ENCODE measurements around the gene HLA-E. TPM values are rescaled to one million over a fixed set of nuclear protein-coding genes. Genes with fewer than 3 reads are reported as not detected.

Gene HLA-E
- total and polyA plus RNA-seq, 4 donors: 502 to 1,209 (median 614) TPM

- WGBS, 2 donors: 40 to 61% methylated on average over 8 of the region's 8 CpGs
- ATAC-seq (ENCODE audit: insufficient read depth, low FRiP score) (no peak), DNase-seq (no peak)
- Histone ChIP-seq H3K36me3 (ENCODE audit: control insufficient read depth in 4 of 4, insufficient read depth in 4 of 4, low read length in 4 of 4) (no peaks in the 10 kb centered on the region), H3K9ac (ENCODE audit: insufficient read depth in 1 of 2, low read length in 2 of 2) (no peak overlapping the region), H3K4me1 (ENCODE audit: control insufficient read depth in 5 of 5, insufficient read depth in 5 of 5, low read length in 5 of 5) (peaks cover 0 to 1% (median 0%) of the 10 kb centered on the region in 5 donors), H3K27me3 (ENCODE audit: control insufficient read depth in 3 of 3, insufficient read depth in 3 of 3, low read length in 2 of 3) (peaks cover 0 to 91% (median 74%) of the 10 kb centered on the region in 3 donors), H3K4me3 (no peak overlapping the region), H3K27ac (ENCODE audit: low read depth in 1 of 2, low read length in 1 of 2) (no peak overlapping the region), H3K9me3 (ENCODE audit: control insufficient read depth in 4 of 4, insufficient read depth in 3 of 4, low read length in 3 of 4) (no peaks in the 10 kb centered on the region)
- TF ChIP-seq CTCF (IDR thresholded peaks at IDR 0.05; ENCODE audit: control extremely low read depth, extremely low read depth): no peak
These were observed 44.9 kb upstream of the HLA-E start for GRCh38 chr6:30444451-30444742.

DNA sequence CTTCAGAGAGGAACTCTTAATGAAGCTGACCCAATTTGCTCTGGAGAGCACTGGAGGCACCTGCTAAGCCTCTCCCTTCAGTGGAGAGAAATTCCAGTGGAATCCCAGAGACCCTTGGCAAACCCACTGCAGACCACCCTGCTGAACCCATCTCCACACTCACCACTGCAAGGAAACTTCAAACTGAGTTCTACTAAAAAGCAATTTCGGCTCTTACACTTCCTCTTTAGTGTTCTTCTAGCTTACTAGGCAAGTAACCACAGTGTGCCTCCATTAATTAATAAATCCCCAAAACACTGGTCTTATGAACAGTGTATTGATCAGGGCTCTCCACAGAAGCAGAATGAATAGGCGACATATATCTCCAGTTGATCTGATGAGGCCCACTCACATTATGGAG lies 43.0 kb upstream of the HLA-E start:
- no peak for TF ChIP-seq CTCF (IDR thresholded peaks at IDR 0.05; ENCODE audit: control extremely low read depth, extremely low read depth)
- peaks cover 0 to 8% (median 0%) of the 10 kb centered on the region in 5 donors for H3K4me1 ChIP-seq (ENCODE audit: control insufficient read depth in 5 of 5, insufficient read depth in 5 of 5, low read length in 5 of 5)
- 34 to 66% methylated on average over 2 of the region's 2 CpGs for WGBS, 2 donors
- no peak overlapping the region for H3K27ac ChIP-seq (ENCODE audit: low read depth in 1 of 2, low read length in 1 of 2)
- no peaks in the 10 kb centered on the region for H3K9me3 ChIP-seq (ENCODE audit: control insufficient read depth in 4 of 4, insufficient read depth in 3 of 4, low read length in 3 of 4)
- H3K9ac ChIP-seq (ENCODE audit: insufficient read depth in 1 of 2, low read length in 2 of 2): no peak overlapping the region
- H3K27me3 ChIP-seq (ENCODE audit: control insufficient read depth in 3 of 3, insufficient read depth in 3 of 3, low read length in 2 of 3): peaks cover 0 to 96% (median 82%) of the 10 kb centered on the region in 3 donors
- ATAC-seq (ENCODE audit: insufficient read depth, low FRiP score): no peak
- no peaks in the 10 kb centered on the region for H3K36me3 ChIP-seq (ENCODE audit: control insufficient read depth in 4 of 4, insufficient read depth in 4 of 4, low read length in 4 of 4)
- H3K4me3 ChIP-seq: no peak overlapping the region
- DNase-seq: no peak

- no peak for TF ChIP-seq CTCF (IDR thresholded peaks at IDR 0.05; ENCODE audit: control extremely low read depth, extremely low read depth)
- Histone ChIP-seq H3K4me1 (ENCODE audit: control insufficient read depth in 5 of 5, insufficient read depth in 5 of 5, low read length in 5 of 5) (peaks cover 0 to 9% (median 0%) of the 10 kb centered on the region in 5 donors), H3K36me3 (ENCODE audit: control insufficient read depth in 4 of 4, insufficient read depth in 4 of 4, low read length in 4 of 4) (no peaks in the 10 kb centered on the region), H3K27me3 (ENCODE audit: control insufficient read depth in 3 of 3, insufficient read depth in 3 of 3, low read length in 2 of 3) (peaks cover 0 to 96% (median 78%) of the 10 kb centered on the region in 3 donors), H3K9ac (ENCODE audit: insufficient read depth in 1 of 2, low read length in 2 of 2) (no peak overlapping the region), H3K27ac (ENCODE audit: low read depth in 1 of 2, low read length in 1 of 2) (no peak overlapping the region), H3K9me3 (ENCODE audit: control insufficient read depth in 4 of 4, insufficient read depth in 3 of 4, low read length in 3 of 4) (no peaks in the 10 kb centered on the region), H3K4me3 (no peak overlapping the region)
- 2% methylated on average over 2 of the region's 2 CpGs for WGBS, 2 donors
- DNase-seq: peak; percentile 3 to 23 (median 17)
- no peak for ATAC-seq (ENCODE audit: insufficient read depth, low FRiP score)
These were observed 42.1 kb upstream of the HLA-E start for GRCh38 chr6:30447237-30447636.

GRCh38 chr6:30450548-30450908 lies 38.8 kb upstream of the HLA-E start:
- Histone ChIP-seq H3K4me3 (no peak overlapping the region), H3K36me3 (ENCODE audit: control insufficient read depth in 4 of 4, insufficient read depth in 4 of 4, low read length in 4 of 4) (no peaks in the 10 kb centered on the region), H3K9me3 (ENCODE audit: control insufficient read depth in 4 of 4, insufficient read depth in 3 of 4, low read length in 3 of 4) (no peaks in the 10 kb centered on the region), H3K27ac (ENCODE audit: low read depth in 1 of 2, low read length in 1 of 2) (no peak overlapping the region), H3K9ac (ENCODE audit: insufficient read depth in 1 of 2, low read length in 2 of 2) (no peak overlapping the region), H3K4me1 (ENCODE audit: control insufficient read depth in 5 of 5, insufficient read depth in 5 of 5, low read length in 5 of 5) (peaks cover 0 to 9% (median 0%) of the 10 kb centered on the region in 5 donors), H3K27me3 (ENCODE audit: control insufficient read depth in 3 of 3, insufficient read depth in 3 of 3, low read length in 2 of 3) (peaks cover 0 to 92% (median 81%) of the 10 kb centered on the region in 3 donors)
- DNase-seq: no peak
- no peak for ATAC-seq (ENCODE audit: insufficient read depth, low FRiP score)
- TF ChIP-seq CTCF (IDR thresholded peaks at IDR 0.05; ENCODE audit: control extremely low read depth, extremely low read depth): no peak
- WGBS, 2 donors: 9 to 17% methylated on average over 9 of the region's 9 CpGs

Measured in lung (tissue), 12 donors.